ENCODE data around the gene ZNF189. TPM values are rescaled to one million over a fixed set of nuclear protein-coding genes. Genes with fewer than 3 reads are reported as not detected.
A peak's percentile ranks its signal among the peaks of the same experiment; 100 is the strongest.

Gene ZNF189
- total RNA-seq (2021), result 14.9 and 15.8 TPM in 2 replicates
- long read RNA-seq, partial matches to known transcripts, result 0 of 9 reads
- long read RNA-seq, other reads (novel, unspliced or antisense), result 7 of 9 reads

- H2BK5ac ChIP-seq (ENCODE audit: insufficient read length, low read length), result no peak within 1 kb of the TSS
- peaks cover 18 to 32% of the 10 kb centered on the region in 2 experiments for H3K9me3 Mint-ChIP-seq
Measured at GRCh38 chr9:101398068-101398929, at the start of gene ZNF189, which contains the start of gene MRPL50. ZNF189 (plus strand) TSS chr9:101398851; CDS start chr9:101399157, 306 bp downstream. MRPL50 (minus strand) TSS chr9:101398618; CDS start chr9:101398592, 26 bp downstream.

More at GRCh38 chr9:101398068-101398929, at the start of gene ZNF189, which contains the start of gene MRPL50:
- Histone ChIP-seq H4K91ac (ENCODE audit: insufficient read length, low read depth, low read length) (no peak within 1 kb of the TSS), H3K4me2 (ENCODE audit: insufficient read depth, insufficient read length, low read length) (peak within 1 kb of the TSS; percentile 71), H3T11ph (ENCODE audit: low read length) (peak within 1 kb of the TSS; percentile 41), H3K9me3 (ENCODE audit: control insufficient read depth, low read depth, low read length) (no peaks in the 10 kb centered on the region), H3K23me2 (ENCODE audit: insufficient read length, low read depth, low read length, poor library complexity, severe bottlenecking) (peaks cover 3% of the 10 kb centered on the region), H3K9ac (ENCODE audit: extremely low read depth, insufficient read length, low read length) (peak within 1 kb of the TSS; percentile 98), H3K79me1 (ENCODE audit: insufficient read depth, low read depth, low read length, poor library complexity, severe bottlenecking) (peaks cover 10% of the 10 kb centered on the region), H3K56ac (ENCODE audit: insufficient read length, low read depth, low read length) (peak within 1 kb of the TSS; percentile 9), H2AK5ac (ENCODE audit: insufficient read length, low read length) (no peak within 1 kb of the TSS), H2BK15ac (ENCODE audit: low read depth, low read length) (no peak within 1 kb of the TSS), H4K5ac (ENCODE audit: insufficient read length, low read depth, low read length) (peak within 1 kb of the TSS; percentile 73), H4K8ac (replicated peaks; ENCODE audit: insufficient read length, low read depth, low read length) (peak within 1 kb of the TSS; percentile 8), H3K18ac (ENCODE audit: insufficient read length, low read depth, low read length) (peak within 1 kb of the TSS; percentile 89), H3K79me2 (ENCODE audit: insufficient read depth, low read length) (peaks cover 30% of the 10 kb centered on the region; the same call in 1 of the 2 replicates), H2AFZ (ENCODE audit: low read length) (peak within 1 kb of the TSS; percentile 11), H2BK20ac (ENCODE audit: low read depth, low read length, poor library complexity, severe bottlenecking) (no peak within 1 kb of the TSS), H3K4me1 (ENCODE audit: insufficient read depth, low read length) (no peaks in the 10 kb centered on the region), H3K27ac (ENCODE audit: insufficient read length, low read depth, low read length) (no peak within 1 kb of the TSS), H3K4ac (ENCODE audit: low read depth, low read length) (no peak within 1 kb of the TSS; the same call in 1 of the 2 replicates), H3K14ac (ENCODE audit: insufficient read depth, low read length) (peak within 1 kb of the TSS; percentile 75; the same call in 1 of the 2 replicates), H3K23ac (ENCODE audit: insufficient read length, low read depth, low read length) (no peak within 1 kb of the TSS), H2BK12ac (ENCODE audit: insufficient read length, low read depth, low read length) (no peak within 1 kb of the TSS), H3K27me3 (ENCODE audit: insufficient read depth, low read length) (no peaks in the 10 kb centered on the region), H2BK120ac (ENCODE audit: low read depth, low read length, poor library complexity, severe bottlenecking) (no peak within 1 kb of the TSS), H4K20me1 (ENCODE audit: control insufficient read depth, insufficient read depth, insufficient read length) (peaks cover 2% of the 10 kb centered on the region)
- no peak for TF ChIP-seq CTCF (conservative IDR thresholded peaks at IDR 0.05)
- H3K27ac Mint-ChIP-seq, result peak within 1 kb of the TSS; percentile 97 to 100 (median 99)
- peaks cover 18 to 20% of the 10 kb centered on the region in 2 experiments for H3K4me1 Mint-ChIP-seq
- H3K36me3 Mint-ChIP-seq (ENCODE audit: insufficient read depth in 1 of 3, low read depth in 3 of 3), result peaks cover 66 to 75% (median 70%) of the 10 kb centered on the region in 3 experiments
- no peaks in the 10 kb centered on the region for H3K27me3 Mint-ChIP-seq (ENCODE audit: low read depth)
- peak; percentile 99 for DNase-seq
- H3K4me3 Mint-ChIP-seq, result peak within 1 kb of the TSS; percentile 97 to 98
- WGBS (ENCODE audit: extremely low coverage, insufficient read length, low lambda C conversion rate), result no CpG with 5 or more reads among the region's 44 CpGs
